ENCODE measurements around the gene LRMDA. TPM values are rescaled to one million over a fixed set of nuclear protein-coding genes. Genes with fewer than 3 reads are reported as not detected.

Gene LRMDA
- total RNA-seq, 1 donor from 2014 or later, result 5.2 TPM

DNA sequence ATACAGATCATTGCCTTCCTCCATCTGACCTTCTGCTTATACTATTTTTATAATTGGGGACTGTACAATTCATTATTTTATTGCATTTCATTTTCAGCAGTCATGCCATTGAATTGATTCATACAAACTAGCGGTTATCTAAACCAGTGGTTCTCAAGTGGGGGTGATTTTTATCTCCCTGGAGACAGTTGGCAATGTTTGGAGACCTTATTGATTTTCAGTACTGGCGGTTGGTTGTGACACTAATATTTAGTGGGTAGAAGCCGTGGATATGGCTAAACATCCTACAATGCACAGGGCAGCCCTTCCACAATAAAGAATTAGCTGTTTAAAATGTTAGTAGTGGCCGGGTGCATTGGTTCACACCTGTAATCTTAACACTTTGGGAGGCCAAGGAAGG lies 765.9 kb downstream of the LRMDA start:
- peaks cover 3% of the 10 kb centered on the region for H3K27me3 Mint-ChIP-seq (ENCODE audit: insufficient read depth, low read depth)
- H3K9me3 ChIP-seq (ENCODE audit: low read depth), result no peaks in the 10 kb centered on the region
- H3K27me3 ChIP-seq, result no peaks in the 10 kb centered on the region
- H3K9me3 Mint-ChIP-seq, result peaks cover 2% of the 10 kb centered on the region
- H3K9ac ChIP-seq, result no peak overlapping the region
- H3K4me3 Mint-ChIP-seq, result no peak overlapping the region
- H3K79me2 ChIP-seq (ENCODE audit: low read depth), result no peaks in the 10 kb centered on the region
- H3F3A ChIP-seq (ENCODE audit: low read depth), result no peaks in the 10 kb centered on the region
- DNase-seq (ENCODE audit: low spot score), result no peak
- no peaks in the 10 kb centered on the region for H3K36me3 ChIP-seq
- peaks cover 13% of the 10 kb centered on the region for H3K4me1 Mint-ChIP-seq
- no peaks in the 10 kb centered on the region for H4K20me1 ChIP-seq (ENCODE audit: low read depth)
- no peak for TF ChIP-seq EZH2phosphoT487 (IDR thresholded peaks at IDR 0.05)
- TF ChIP-seq, protein P1, sequence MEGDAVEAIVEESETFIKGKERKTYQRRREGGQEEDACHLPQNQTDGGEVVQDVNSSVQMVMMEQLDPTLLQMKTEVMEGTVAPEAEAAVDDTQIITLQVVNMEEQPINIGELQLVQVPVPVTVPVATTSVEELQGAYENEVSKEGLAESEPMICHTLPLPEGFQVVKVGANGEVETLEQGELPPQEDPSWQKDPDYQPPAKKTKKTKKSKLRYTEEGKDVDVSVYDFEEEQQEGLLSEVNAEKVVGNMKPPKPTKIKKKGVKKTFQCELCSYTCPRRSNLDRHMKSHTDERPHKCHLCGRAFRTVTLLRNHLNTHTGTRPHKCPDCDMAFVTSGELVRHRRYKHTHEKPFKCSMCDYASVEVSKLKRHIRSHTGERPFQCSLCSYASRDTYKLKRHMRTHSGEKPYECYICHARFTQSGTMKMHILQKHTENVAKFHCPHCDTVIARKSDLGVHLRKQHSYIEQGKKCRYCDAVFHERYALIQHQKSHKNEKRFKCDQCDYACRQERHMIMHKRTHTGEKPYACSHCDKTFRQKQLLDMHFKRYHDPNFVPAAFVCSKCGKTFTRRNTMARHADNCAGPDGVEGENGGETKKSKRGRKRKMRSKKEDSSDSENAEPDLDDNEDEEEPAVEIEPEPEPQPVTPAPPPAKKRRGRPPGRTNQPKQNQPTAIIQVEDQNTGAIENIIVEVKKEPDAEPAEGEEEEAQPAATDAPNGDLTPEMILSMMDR (IDR thresholded peaks at IDR 0.05), result no peak
- TF ChIP-seq EZH2 (IDR thresholded peaks at IDR 0.05), result no peak
- peaks cover 9% of the 10 kb centered on the region for H3K4me1 ChIP-seq
- H3K4me2 ChIP-seq, result no peak overlapping the region
- no peak overlapping the region for H3K27ac Mint-ChIP-seq
- no peaks in the 10 kb centered on the region for H3K36me3 Mint-ChIP-seq
- no peak overlapping the region for H2AFZ ChIP-seq (replicated peaks)
- H3K27ac ChIP-seq, result no peak overlapping the region
- no peak overlapping the region for H3K4me3 ChIP-seq

DNA sequence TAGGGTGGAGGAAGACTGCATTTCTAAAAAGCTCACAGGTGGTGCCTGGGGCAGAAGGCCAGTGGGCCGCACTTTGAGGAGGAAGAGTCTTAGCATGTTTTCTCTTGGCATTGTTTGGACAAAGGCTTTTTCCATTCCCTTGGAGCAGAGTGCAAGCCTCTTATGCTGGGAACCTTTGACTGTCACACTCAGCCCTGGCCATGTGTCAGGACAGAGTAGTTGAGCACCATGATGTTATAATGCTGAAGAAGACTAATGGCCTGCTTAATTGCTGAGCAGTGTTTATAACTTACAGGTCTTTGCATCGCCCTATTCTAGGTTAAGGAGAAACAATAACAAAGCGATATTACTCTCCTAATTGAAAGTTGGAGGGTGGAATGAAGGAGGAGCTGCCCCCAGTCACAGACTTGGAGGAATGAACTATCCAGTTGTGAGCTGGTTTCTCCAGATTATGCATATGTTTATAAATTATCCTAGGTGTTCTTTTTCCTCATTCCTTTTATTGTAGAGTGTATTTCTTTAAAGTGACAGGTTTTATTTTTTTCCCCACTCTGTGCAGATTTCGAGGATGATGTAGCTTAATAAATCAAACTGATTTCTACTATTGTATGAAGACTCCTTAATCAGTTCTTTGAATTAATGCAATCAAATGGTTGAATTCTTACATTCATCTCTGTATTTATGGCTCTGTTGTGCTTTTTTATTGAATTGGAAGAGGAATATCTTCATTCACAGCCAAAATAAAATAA lies 767.0 kb downstream of the LRMDA start:
- Histone ChIP-seq H3K27me3 (no peaks in the 10 kb centered on the region), H3K79me2 (ENCODE audit: low read depth) (no peaks in the 10 kb centered on the region), H3K9me3 (ENCODE audit: low read depth) (no peaks in the 10 kb centered on the region), H3K4me3 (no peak overlapping the region), H3K4me2 (no peak overlapping the region), H3K9ac (no peak overlapping the region), H2AFZ (replicated peaks) (no peak overlapping the region), H3K27ac (no peak overlapping the region), H3K36me3 (no peaks in the 10 kb centered on the region), H3K4me1 (peaks cover 18% of the 10 kb centered on the region), H3F3A (ENCODE audit: low read depth) (peaks cover 7% of the 10 kb centered on the region), H4K20me1 (ENCODE audit: low read depth) (no peaks in the 10 kb centered on the region)
- no peak overlapping the region for H3K27ac Mint-ChIP-seq
- no peak overlapping the region for H3K4me3 Mint-ChIP-seq
- H3K4me1 Mint-ChIP-seq, result peaks cover 18% of the 10 kb centered on the region
- TF ChIP-seq, protein P1 (IDR thresholded peaks at IDR 0.05), result no peak
- TF ChIP-seq EZH2 (IDR thresholded peaks at IDR 0.05) (no peak), EZH2phosphoT487 (IDR thresholded peaks at IDR 0.05) (no peak)
- peaks cover 2% of the 10 kb centered on the region for H3K9me3 Mint-ChIP-seq
- no peaks in the 10 kb centered on the region for H3K36me3 Mint-ChIP-seq
- peaks cover 3% of the 10 kb centered on the region for H3K27me3 Mint-ChIP-seq (ENCODE audit: insufficient read depth, low read depth)
- no peak for DNase-seq (ENCODE audit: low spot score)

DNA sequence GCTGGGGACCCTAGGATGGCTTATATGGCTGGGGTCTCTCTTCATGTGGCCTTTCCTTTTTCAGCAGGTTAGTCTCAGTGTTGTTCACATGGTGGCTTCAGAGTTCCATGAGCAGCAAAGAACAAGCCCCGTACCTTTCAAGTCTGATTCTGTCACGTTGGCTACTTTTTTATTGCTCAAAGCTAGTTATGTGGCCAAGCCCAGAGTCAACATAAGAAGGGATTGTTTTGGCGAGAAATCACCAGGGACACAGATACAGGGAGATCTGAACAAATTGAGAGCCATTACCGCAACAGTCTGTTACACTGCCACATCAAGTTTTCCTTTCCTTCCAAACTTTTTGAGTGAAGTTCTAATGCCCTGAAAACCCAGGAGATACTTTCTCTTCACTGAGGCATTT lies 770.5 kb downstream of the LRMDA start:
- peaks cover 7% of the 10 kb centered on the region for H3F3A ChIP-seq (ENCODE audit: low read depth)
- Mint-ChIP-seq H3K27me3 (ENCODE audit: insufficient read depth, low read depth) (peaks cover 3% of the 10 kb centered on the region), H3K4me3 (no peak overlapping the region), H3K36me3 (peaks cover 1% of the 10 kb centered on the region), H3K9me3 (peaks cover 6% of the 10 kb centered on the region), H3K4me1 (peaks cover 15% of the 10 kb centered on the region), H3K27ac (no peak overlapping the region)
- no peak overlapping the region for H3K4me3 ChIP-seq
- DNase-seq (ENCODE audit: low spot score), result no peak
- H3K27me3 ChIP-seq, result no peaks in the 10 kb centered on the region
- H3K4me2 ChIP-seq, result no peak overlapping the region
- H3K9me3 ChIP-seq (ENCODE audit: low read depth), result no peaks in the 10 kb centered on the region
- peaks cover 11% of the 10 kb centered on the region for H3K4me1 ChIP-seq
- H4K20me1 ChIP-seq (ENCODE audit: low read depth), result no peaks in the 10 kb centered on the region
- H3K36me3 ChIP-seq, result no peaks in the 10 kb centered on the region
- H3K79me2 ChIP-seq (ENCODE audit: low read depth), result no peaks in the 10 kb centered on the region
- no peak overlapping the region for H3K27ac ChIP-seq
- H3K9ac ChIP-seq, result no peak overlapping the region
- no peak overlapping the region for H2AFZ ChIP-seq (replicated peaks)
- TF ChIP-seq, protein P1 (IDR thresholded peaks at IDR 0.05), result no peak
- no peak for TF ChIP-seq EZH2 (IDR thresholded peaks at IDR 0.05)
- TF ChIP-seq EZH2phosphoT487 (IDR thresholded peaks at IDR 0.05), result no peak

Measured in neural progenitor cell (in vitro differentiated cells).